Measurements from ENCODE around the gene SREBF2. TPM values are rescaled to one million over a fixed set of nuclear protein-coding genes. Genes with fewer than 3 reads are reported as not detected.

Gene SREBF2
- polyA plus RNA-seq, 3 donors = 22.2 to 25.1 (median 24.5) TPM

GRCh38 chr22:41917903-41918791 lies 85.2 kb downstream of the SREBF2 start:
- H3K4me2 ChIP-seq (replicated peaks; ENCODE audit: extremely low read depth, low read length, poor library complexity, severe bottlenecking) = peak overlapping the region; percentile 45
- peak; percentile 70 to 91 (median 81) for DNase-seq
- intact Hi-C loops (cut with micrococcal nuclease) = no loop called here
- peaks cover 2% of the 10 kb centered on the region in 2 donors for H3K36me3 Mint-ChIP-seq
- peak overlapping the region in 4 of 7 donors; percentile 33 to 78 (median 68) for H3K27ac Mint-ChIP-seq
- H3K36me3 ChIP-seq (replicated peaks in 1 of 2; ENCODE audit: control insufficient read depth in 1 of 2, insufficient read depth in 2 of 2, low read length in 2 of 2) = no peaks in the 10 kb centered on the region
- H3K27me3 ChIP-seq (ENCODE audit: control insufficient read depth in 2 of 2, insufficient read depth in 2 of 2, low read length in 2 of 2) = peaks cover 19 to 38% of the 10 kb centered on the region in 2 donors
- no peaks in the 10 kb centered on the region for H3K79me2 ChIP-seq (ENCODE audit: insufficient read depth, low read length)
- H4K20me1 ChIP-seq (ENCODE audit: insufficient read depth, low read length) = peaks cover 3% of the 10 kb centered on the region
- H3K4me3 Mint-ChIP-seq = peak overlapping the region; percentile 65 to 78
- peaks cover 42 to 60% of the 10 kb centered on the region in 2 donors for H3K4me1 ChIP-seq (ENCODE audit: control insufficient read depth in 1 of 2, insufficient read depth in 2 of 2, low read length in 2 of 2)
- peaks cover 49% of the 10 kb centered on the region for H3K4me1 Mint-ChIP-seq
- peaks cover 0 to 13% (median 5%) of the 10 kb centered on the region in 7 donors for H3K9me3 Mint-ChIP-seq
- H3K27me3 Mint-ChIP-seq (ENCODE audit: low read depth in 3 of 3) = peaks cover 30 to 46% (median 39%) of the 10 kb centered on the region in 3 donors
- no peak overlapping the region for H3K9ac ChIP-seq (ENCODE audit: insufficient read depth, low read length, poor library complexity, severe bottlenecking)
- no peak for TF ChIP-seq CTCF (IDR thresholded peaks at IDR 0.05)
- H3K4me3 ChIP-seq (replicated peaks in 1 of 3; ENCODE audit: low read depth in 2 of 3, low read length in 3 of 3) = peak overlapping the region in 1 of 3 experiments; percentile 40
- peaks cover 0 to 17% of the 10 kb centered on the region in 2 donors for H3K9me3 ChIP-seq (replicated peaks in 1 of 2; ENCODE audit: control insufficient read depth in 1 of 2, insufficient read depth in 1 of 2, low read length in 2 of 2)
- WGBS (ENCODE audit: insufficient coverage) = 55% methylated on average over 13 of the region's 23 CpGs
- no peak overlapping the region for H3K27ac ChIP-seq (ENCODE audit: low read depth in 1 of 2, low read length in 2 of 2)
- no peak overlapping the region for H2AFZ ChIP-seq (ENCODE audit: insufficient read depth, low read depth, low read length, poor library complexity, severe bottlenecking)

DNA sequence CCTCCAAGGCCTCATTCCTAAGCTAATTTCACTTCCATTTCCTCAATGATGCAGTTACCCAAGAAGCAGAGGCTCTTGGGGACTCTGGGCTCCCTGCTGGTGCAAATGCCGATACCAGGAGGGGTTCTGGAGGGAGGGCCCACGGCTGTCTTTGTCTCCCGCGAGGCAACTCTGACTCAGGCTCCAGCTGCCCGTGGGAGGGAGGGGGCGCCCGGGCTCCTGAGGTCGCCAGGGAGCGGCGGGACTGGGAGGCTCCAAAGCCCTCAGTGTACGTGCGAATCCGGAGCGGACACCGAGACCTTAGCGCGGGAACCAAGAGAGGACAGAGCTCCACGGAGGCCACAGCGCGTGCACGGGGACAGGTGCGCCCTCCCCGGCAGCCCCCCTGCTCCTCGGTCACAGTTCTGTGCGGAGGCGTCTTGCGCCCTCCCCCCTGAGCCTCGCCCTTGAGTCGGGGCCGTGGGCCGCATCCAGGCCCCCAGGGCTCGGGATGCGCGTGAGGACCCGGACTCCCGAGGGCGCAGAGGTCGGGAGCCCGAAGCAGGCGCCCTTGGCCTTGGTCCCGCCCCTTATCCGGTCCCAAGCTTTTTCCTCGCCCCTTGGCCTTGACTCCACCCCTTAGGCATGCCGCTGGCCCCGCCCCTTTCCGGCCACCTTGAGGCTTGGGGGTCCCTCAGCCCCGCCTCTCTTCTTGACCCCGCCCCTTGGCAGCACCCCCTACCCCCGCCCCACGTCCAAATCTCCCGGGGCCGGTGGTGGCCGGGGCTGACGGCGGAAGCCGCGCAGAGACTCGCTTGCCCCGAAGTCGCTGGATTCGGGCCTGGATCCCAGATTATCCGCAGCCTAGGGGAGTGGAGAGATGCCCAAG lies 86.7 kb downstream of the SREBF2 start:
- under 1% methylated on average over 53 of the region's 62 CpGs for WGBS (ENCODE audit: insufficient coverage)
- H3K27me3 ChIP-seq (ENCODE audit: control insufficient read depth in 2 of 2, insufficient read depth in 2 of 2, low read length in 2 of 2) = peaks cover 18 to 30% of the 10 kb centered on the region in 2 donors
- peak overlapping the region in 3 of 7 donors; percentile 15 to 85 (median 69) for H3K27ac Mint-ChIP-seq

More for the DNA sequence above, 86.7 kb downstream of the SREBF2 start:
- H3K9ac ChIP-seq (ENCODE audit: insufficient read depth, low read length, poor library complexity, severe bottlenecking) = peak overlapping the region; percentile 59
- peaks cover 0 to 13% (median 3%) of the 10 kb centered on the region in 7 donors for H3K9me3 Mint-ChIP-seq
- H3K79me2 ChIP-seq (ENCODE audit: insufficient read depth, low read length) = no peaks in the 10 kb centered on the region
- H3K9me3 ChIP-seq (replicated peaks in 1 of 2; ENCODE audit: control insufficient read depth in 1 of 2, insufficient read depth in 1 of 2, low read length in 2 of 2) = peaks cover 0 to 13% of the 10 kb centered on the region in 2 donors
- peaks cover 29 to 42% (median 37%) of the 10 kb centered on the region in 3 donors for H3K27me3 Mint-ChIP-seq (ENCODE audit: low read depth in 3 of 3)
- H3K4me3 ChIP-seq (replicated peaks in 1 of 3; ENCODE audit: low read depth in 2 of 3, low read length in 3 of 3) = peak overlapping the region; percentile 58 to 88 (median 62)
- peaks cover 42 to 54% of the 10 kb centered on the region in 2 donors for H3K4me1 ChIP-seq (ENCODE audit: control insufficient read depth in 1 of 2, insufficient read depth in 2 of 2, low read length in 2 of 2)
- H4K20me1 ChIP-seq (ENCODE audit: insufficient read depth, low read length) = peaks cover 3% of the 10 kb centered on the region
- H3K4me1 Mint-ChIP-seq = peaks cover 49% of the 10 kb centered on the region
- peak overlapping the region; percentile 23 to 41 for H3K27ac ChIP-seq (ENCODE audit: low read depth in 1 of 2, low read length in 2 of 2)
- intact Hi-C loops (cut with micrococcal nuclease) = no loop called here
- no peaks in the 10 kb centered on the region for H3K36me3 ChIP-seq (replicated peaks in 1 of 2; ENCODE audit: control insufficient read depth in 1 of 2, insufficient read depth in 2 of 2, low read length in 2 of 2)
- peak; percentile 33 to 63 (median 56) for DNase-seq
- no peak for TF ChIP-seq CTCF (IDR thresholded peaks at IDR 0.05)
- H3K4me3 Mint-ChIP-seq = peak overlapping the region; percentile 81 to 90
- H3K4me2 ChIP-seq (replicated peaks; ENCODE audit: extremely low read depth, low read length, poor library complexity, severe bottlenecking) = peak overlapping the region; percentile 99
- H2AFZ ChIP-seq (ENCODE audit: insufficient read depth, low read depth, low read length, poor library complexity, severe bottlenecking) = peak overlapping the region; percentile 91
- H3K36me3 Mint-ChIP-seq = peaks cover 2% of the 10 kb centered on the region in 2 donors

Data from CD14-positive monocyte (primary cell).